Activated CD8-positive, alpha-beta T cell treated with anti-CD3 and anti-CD28 coated beads for 36 hours (primary cell): Measurements from ENCODE around the gene CBX4. TPM values are rescaled to one million over a fixed set of nuclear protein-coding genes. Genes with fewer than 3 reads are reported as not detected.

Source experiments
- ATAC-seq: fragments of 200-7000 bp; cut with Tn5 transposase; one replicate; pipeline ENCODE4 v1.10.0; 2021; ENCODE audit warnings: mild to moderate bottlenecking, moderate library complexity
- CTCF ChIA-PET: fragments of 350-600 bp; sonication (Branson Sonifier 250); formaldehyde crosslinking; loops from one replicate; lab custom pipeline; 2021; ENCODE audit warnings: antibody characterized with exemption; lab: Charles Lee
- POLR2A ChIA-PET: fragments of 350-600 bp; sonication (Branson Sonifier 250); formaldehyde crosslinking; loops from one replicate; lab custom pipeline; 2021; ENCODE audit warnings: antibody characterized with exemption; lab: Charles Lee
- DNase-seq: peaks from one replicate; pipeline ENCODE4 v3.0.0-alpha.2; 2020
- H3K27ac Mint-ChIP-seq: one replicate; pipeline ENCODE4 v1.8.0; 2021; ENCODE audit warnings: mild to moderate bottlenecking, mixed read lengths
- H3K27me3 Mint-ChIP-seq: one replicate; pipeline ENCODE4 v1.8.0; 2021; ENCODE audit warnings: mixed read lengths
- H3K36me3 Mint-ChIP-seq: one replicate; pipeline ENCODE4 v1.8.0; 2021; ENCODE audit warnings: low read depth, mixed read lengths
- H3K4me1 Mint-ChIP-seq: one replicate; pipeline ENCODE4 v1.8.0; 2021; ENCODE audit warnings: low read depth, mixed read lengths
- H3K4me3 Mint-ChIP-seq: one replicate; pipeline ENCODE4 v1.8.0; 2021; ENCODE audit warnings: mild to moderate bottlenecking, moderate library complexity, mixed read lengths
- H3K9me3 Mint-ChIP-seq: one replicate; pipeline ENCODE4 v1.8.0; 2021; ENCODE audit warnings: mixed read lengths
- intact Hi-C: fragments of 100-400 bp; cut with micrococcal nuclease; formaldehyde crosslinking; loops from one replicate; pipeline ENCODE4 v1.10.0; 2022
- total RNA-seq, 2 experiments: library from RNA; stranded (reverse); gene quantifications; one replicate each; pipeline ENCODE4 v1.2.3, GENCODE V29; 2021
- TF ChIP-seq, protein P1 (sequence below): fragments of 200-600 bp; IDR thresholded peaks from one replicate; pipeline ENCODE4 v1.8.0; 2022; ENCODE audit warnings: antibody characterized with exemption, mild to moderate bottlenecking

Gene CBX4
- total RNA-seq, 2 experiments from 2014 or later = 23.9 to 28.0 TPM

DNA sequence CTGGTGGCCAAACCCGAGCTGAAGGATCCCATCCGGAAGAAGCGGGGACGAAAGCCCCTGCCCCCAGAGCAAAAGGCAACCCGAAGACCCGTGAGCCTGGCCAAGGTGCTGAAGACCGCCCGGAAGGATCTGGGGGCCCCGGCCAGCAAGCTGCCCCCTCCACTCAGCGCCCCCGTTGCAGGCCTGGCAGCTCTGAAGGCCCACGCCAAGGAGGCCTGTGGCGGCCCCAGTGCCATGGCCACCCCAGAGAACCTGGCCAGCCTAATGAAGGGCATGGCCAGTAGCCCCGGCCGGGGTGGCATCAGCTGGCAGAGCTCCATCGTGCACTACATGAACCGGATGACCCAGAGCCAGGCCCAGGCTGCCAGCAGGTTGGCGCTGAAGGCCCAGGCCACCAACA lies 55.3 kb downstream of the CBX4 start:
- ChIA-PET POLR2A (no interaction called here), CTCF (no interaction called here)
- peaks cover 27% of the 10 kb centered on the region for H3K4me1 Mint-ChIP-seq
- H3K27ac Mint-ChIP-seq = no peak overlapping the region
- intact Hi-C loops = no loop called here
- peaks cover 42% of the 10 kb centered on the region for H3K27me3 Mint-ChIP-seq
- DNase-seq (no peak), ATAC-seq (no peak)
- peaks cover 8% of the 10 kb centered on the region for H3K36me3 Mint-ChIP-seq
- no peaks in the 10 kb centered on the region for H3K9me3 Mint-ChIP-seq
- no peak overlapping the region for H3K4me3 Mint-ChIP-seq
- TF ChIP-seq, protein P1, sequence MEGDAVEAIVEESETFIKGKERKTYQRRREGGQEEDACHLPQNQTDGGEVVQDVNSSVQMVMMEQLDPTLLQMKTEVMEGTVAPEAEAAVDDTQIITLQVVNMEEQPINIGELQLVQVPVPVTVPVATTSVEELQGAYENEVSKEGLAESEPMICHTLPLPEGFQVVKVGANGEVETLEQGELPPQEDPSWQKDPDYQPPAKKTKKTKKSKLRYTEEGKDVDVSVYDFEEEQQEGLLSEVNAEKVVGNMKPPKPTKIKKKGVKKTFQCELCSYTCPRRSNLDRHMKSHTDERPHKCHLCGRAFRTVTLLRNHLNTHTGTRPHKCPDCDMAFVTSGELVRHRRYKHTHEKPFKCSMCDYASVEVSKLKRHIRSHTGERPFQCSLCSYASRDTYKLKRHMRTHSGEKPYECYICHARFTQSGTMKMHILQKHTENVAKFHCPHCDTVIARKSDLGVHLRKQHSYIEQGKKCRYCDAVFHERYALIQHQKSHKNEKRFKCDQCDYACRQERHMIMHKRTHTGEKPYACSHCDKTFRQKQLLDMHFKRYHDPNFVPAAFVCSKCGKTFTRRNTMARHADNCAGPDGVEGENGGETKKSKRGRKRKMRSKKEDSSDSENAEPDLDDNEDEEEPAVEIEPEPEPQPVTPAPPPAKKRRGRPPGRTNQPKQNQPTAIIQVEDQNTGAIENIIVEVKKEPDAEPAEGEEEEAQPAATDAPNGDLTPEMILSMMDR = no peak

Other genes starting within 250 kb of the CBX4 start
- gene RBFOX3, start 228.4 kb downstream of the CBX4 start, total RNA-seq = not detected
- under 1 TPM in 1 of 2 experiments, not detected in 1; 0.16 TPM for gene ENPP7, start 108.5 kb downstream of the CBX4 start, total RNA-seq
- gene CBX2, start 61.3 kb downstream of the CBX4 start, total RNA-seq = 1 to 10 TPM; 8.0 to 9.7 TPM
- gene CBX8, start 42.4 kb downstream of the CBX4 start, total RNA-seq = 1 to 10 TPM; 7.0 to 9.4 TPM
- 10 to 100 TPM in 1 of 2 experiments, 1 to 10 TPM in 1; 9.6 to 12.0 TPM for gene TBC1D16, start 196.4 kb upstream of the CBX4 start, total RNA-seq
- under 1 TPM; 0.54 to 0.79 TPM for gene CCDC40, start 197.2 kb upstream of the CBX4 start, total RNA-seq